NK-92 treated with Interleukin-12 subunit alpha and Interleukin-12 subunit beta, amount 100 ng/mL, for 24 hours (cell line): ENCODE data around the gene CRY1.

Source experiments
- DNase-seq: peaks from one replicate; lab custom pipeline; 2025; lab: John Stamatoyannopoulos, UW

Gene CRY1

GRCh38 chr12:106960443-106960842 is 132.9 kb downstream of the CRY1 start:
- no peak for DNase-seq

- no peak for DNase-seq
Observed at GRCh38 chr12:106957583-106957982, 135.8 kb downstream of the CRY1 start.

DNA sequence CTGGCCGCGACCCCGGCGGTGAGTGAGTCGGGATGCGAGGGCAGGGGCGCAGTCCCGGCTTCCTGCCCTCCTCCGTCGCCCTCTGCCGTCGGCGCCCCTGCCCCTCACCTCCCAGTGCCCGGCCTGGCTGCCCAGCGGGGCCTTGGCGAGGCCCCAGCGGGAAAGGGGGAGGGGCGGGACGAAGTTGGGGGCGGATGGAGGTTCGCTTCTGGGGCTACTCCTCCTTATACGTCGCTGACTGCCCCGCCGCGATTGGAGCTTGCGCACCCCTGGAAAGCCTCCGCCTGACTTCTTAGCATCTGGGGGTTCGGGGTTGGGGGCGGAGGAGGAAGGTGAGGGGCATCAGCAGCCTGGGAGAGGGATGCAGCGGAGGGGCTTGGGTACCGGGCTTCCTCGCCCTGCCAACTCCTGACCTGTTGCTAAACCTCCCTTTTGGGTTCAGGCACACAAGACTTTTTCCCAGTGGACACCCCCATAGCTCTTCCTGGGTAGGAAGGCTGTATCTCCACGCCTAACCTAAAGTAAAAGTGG is 137.2 kb downstream of the CRY1 start:
- DNase-seq = no peak

GRCh38 chr12:106955377-106956047 is 137.8 kb downstream of the CRY1 start, which contains the start of gene TMEM263:
TSS of gene TMEM263 (plus strand) at chr12:106955907. CDS start at chr12:106967117, 11,210 bp downstream.
- DNase-seq = no peak

GRCh38 chr12:106954462-106955376 is 138.6 kb downstream of the CRY1 start:
- no peak for DNase-seq

DNA sequence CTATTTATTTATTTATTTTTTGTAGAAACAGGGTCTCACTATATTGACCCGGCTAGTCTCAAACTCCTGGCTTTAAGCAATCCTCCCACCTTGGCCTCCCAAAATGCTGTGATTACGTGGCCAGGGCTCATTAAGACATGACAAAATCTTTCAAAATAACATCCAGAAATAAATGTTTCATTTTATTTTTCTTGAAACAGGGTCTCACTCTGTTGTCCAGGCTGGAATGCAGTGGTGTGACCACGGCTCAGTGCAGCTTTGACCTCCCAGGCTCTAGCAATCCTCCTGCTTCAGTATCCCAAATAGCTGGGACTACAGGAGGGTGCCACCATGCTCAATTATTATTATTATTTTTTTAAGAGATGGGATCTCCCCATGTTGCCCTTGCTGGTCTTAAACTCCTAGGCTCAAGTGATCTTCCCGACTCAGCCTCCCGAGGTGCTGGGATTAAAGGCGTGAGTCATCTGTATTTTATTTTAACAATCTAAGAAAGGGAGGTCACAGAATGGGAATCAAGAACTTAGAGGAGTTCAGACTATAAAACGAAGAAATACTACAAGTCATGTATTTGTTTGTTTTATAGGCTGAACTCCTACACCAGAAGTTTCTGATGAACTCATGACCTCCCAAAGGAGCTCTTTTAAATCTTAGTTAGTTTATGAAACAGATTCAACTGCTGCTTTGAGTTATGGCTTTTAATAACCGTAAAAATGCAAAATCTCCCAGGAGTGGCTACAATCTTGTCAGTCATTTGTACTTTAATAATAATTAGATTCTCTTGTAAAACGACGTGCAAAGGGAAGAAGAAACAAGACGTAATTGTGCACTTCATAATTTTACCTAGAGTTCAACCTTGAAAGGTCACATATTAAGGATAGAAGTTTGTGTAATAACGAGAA is 139.7 kb downstream of the CRY1 start:
- DNase-seq = no peak

- DNase-seq = no peak
Observed at GRCh38 chr12:106950591-106950990, 142.8 kb downstream of the CRY1 start.

DNA sequence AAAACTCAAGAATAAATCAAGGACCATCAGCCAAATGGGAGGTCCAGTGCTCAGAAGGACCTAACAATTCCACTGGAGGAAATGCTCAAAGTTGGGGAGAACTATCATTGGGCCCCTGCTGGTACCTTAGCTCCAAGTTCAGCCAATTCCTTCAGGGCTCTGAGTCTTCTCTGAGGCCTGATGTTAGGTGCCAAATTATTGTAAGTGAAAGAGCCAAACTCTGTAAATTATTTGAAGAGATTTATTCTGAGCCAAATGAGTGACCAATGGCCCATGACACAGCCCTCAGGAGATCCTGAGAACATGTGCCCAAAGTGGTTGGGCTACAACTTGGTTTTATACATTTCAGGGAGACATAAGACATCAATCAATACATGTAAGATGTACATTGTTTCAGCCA is 145.9 kb downstream of the CRY1 start:
- DNase-seq = no peak

DNA sequence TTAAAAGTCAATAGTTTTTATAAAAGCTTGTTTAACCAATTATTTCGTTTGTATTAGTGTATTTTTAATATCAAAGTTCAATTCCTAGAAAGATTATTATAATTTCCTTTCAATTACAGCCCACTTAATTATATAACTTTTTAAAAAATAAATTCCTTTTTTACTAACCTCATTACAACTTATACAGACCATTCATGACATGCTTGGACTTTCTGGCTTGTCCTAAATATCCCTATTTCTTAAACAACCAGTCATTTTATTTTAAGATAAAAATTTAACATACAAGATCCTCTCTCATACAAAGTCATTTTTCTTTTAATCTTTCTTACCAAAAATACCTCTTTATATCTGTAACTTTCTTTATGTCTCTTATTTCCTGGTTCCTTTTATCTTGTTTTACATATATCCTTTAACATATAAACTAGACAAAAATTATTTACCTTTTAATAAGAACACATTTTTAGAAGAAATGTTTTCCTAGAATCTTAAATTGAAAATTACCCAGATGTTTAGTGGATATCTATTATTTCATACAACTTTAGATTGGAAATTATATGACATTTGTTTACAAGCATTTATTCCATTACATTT is 148.0 kb downstream of the CRY1 start:
- DNase-seq = no peak

GRCh38 chr12:106942775-106943174 is 150.6 kb downstream of the CRY1 start:
- no peak for DNase-seq

DNA sequence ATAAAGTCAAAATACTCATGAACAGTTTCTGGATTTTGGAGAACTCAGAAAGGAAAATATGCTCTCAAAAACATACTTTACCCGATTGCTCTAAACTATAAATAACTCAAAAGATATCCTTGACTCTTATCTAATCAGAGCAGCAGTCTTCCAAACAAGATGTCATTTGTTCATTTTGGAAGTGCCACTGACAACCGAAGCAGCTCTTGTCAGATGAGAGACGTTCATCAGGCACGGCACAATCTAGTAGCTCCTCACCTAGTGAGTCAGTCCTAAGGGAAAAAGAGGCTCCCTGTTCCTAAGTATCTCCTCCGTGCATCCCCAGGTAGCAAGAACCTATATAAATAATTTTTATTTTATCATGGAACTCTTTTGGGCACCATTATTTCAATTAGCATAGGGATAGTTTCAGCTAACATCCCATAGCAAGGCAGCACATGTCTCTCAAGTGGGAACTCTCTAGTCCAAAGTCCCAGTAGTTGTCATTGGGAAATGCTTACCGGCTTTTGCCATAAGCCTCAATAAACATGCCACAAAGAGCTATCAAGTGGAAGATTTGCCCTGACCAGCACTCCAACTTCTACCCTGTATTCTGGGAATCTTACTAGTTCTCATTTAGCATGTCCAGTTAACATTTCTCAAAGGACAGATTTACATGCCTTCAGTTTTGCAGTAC is 151.7 kb downstream of the CRY1 start:
- no peak for DNase-seq
